ENCODE data around the gene LYST.

The LYST gene

GRCh38 chr1:235730007-235730406 lies 136.7 kb downstream of the LYST start:
- peaks cover 5 to 6% of the 10 kb centered on the region in 2 donors for H3K36me3 ChIP-seq (ENCODE audit: control insufficient read depth in 1 of 2, insufficient read depth in 2 of 2, low read length in 2 of 2)

GRCh38 chr1:235726557-235726956 lies 140.1 kb downstream of the LYST start:
- Histone ChIP-seq H3K36me3 (ENCODE audit: control insufficient read depth in 1 of 2, insufficient read depth in 2 of 2, low read length in 2 of 2) (peaks cover 14 to 20% of the 10 kb centered on the region in 2 donors), H3K4me1 (ENCODE audit: control insufficient read depth in 1 of 2, insufficient read depth in 2 of 2, low read length in 2 of 2) (peaks cover 0 to 5% of the 10 kb centered on the region in 2 donors), H3K27ac (ENCODE audit: low read depth, low read length) (no peak overlapping the region), H3K27me3 (ENCODE audit: control insufficient read depth in 1 of 2, insufficient read depth in 2 of 2, low read length in 2 of 2) (no peaks in the 10 kb centered on the region), H3K9ac (ENCODE audit: low read depth in 1 of 2, low read length in 2 of 2) (no peak overlapping the region), H3K4me3 (ENCODE audit: low read depth in 1 of 2, low read length in 2 of 2) (no peak overlapping the region), H3K9me3 (ENCODE audit: control insufficient read depth in 1 of 2, low read length in 2 of 2) (no peaks in the 10 kb centered on the region)

More at GRCh38 chr1:235730007-235730406, 136.7 kb downstream of the LYST start:
- no peak overlapping the region for H3K4me3 ChIP-seq (ENCODE audit: low read depth in 1 of 2, low read length in 2 of 2)
- no peaks in the 10 kb centered on the region for H3K27me3 ChIP-seq (ENCODE audit: control insufficient read depth in 1 of 2, insufficient read depth in 2 of 2, low read length in 2 of 2)
- H3K4me1 ChIP-seq (ENCODE audit: control insufficient read depth in 1 of 2, insufficient read depth in 2 of 2, low read length in 2 of 2) = no peaks in the 10 kb centered on the region
- H3K9me3 ChIP-seq (ENCODE audit: control insufficient read depth in 1 of 2, low read length in 2 of 2) = no peaks in the 10 kb centered on the region
- H3K9ac ChIP-seq (ENCODE audit: low read depth in 1 of 2, low read length in 2 of 2) = no peak overlapping the region
- no peak overlapping the region for H3K27ac ChIP-seq (ENCODE audit: low read depth, low read length)

GRCh38 chr1:235725434-235725833 lies 141.3 kb downstream of the LYST start:
- no peaks in the 10 kb centered on the region for H3K27me3 ChIP-seq (ENCODE audit: control insufficient read depth in 1 of 2, insufficient read depth in 2 of 2, low read length in 2 of 2)
- no peak overlapping the region for H3K4me3 ChIP-seq (ENCODE audit: low read depth in 1 of 2, low read length in 2 of 2)
- H3K27ac ChIP-seq (ENCODE audit: low read depth, low read length) = no peak overlapping the region
- peaks cover 19 to 20% of the 10 kb centered on the region in 2 donors for H3K36me3 ChIP-seq (ENCODE audit: control insufficient read depth in 1 of 2, insufficient read depth in 2 of 2, low read length in 2 of 2)
- no peak overlapping the region for H3K9ac ChIP-seq (ENCODE audit: low read depth in 1 of 2, low read length in 2 of 2)
- H3K9me3 ChIP-seq (ENCODE audit: control insufficient read depth in 1 of 2, low read length in 2 of 2) = no peaks in the 10 kb centered on the region
- H3K4me1 ChIP-seq (ENCODE audit: control insufficient read depth in 1 of 2, insufficient read depth in 2 of 2, low read length in 2 of 2) = peaks cover 0 to 5% of the 10 kb centered on the region in 2 donors

- Histone ChIP-seq H3K36me3 (ENCODE audit: control insufficient read depth in 1 of 2, insufficient read depth in 2 of 2, low read length in 2 of 2) (peaks cover 20 to 23% of the 10 kb centered on the region in 2 donors), H3K27ac (ENCODE audit: low read depth, low read length) (no peak overlapping the region), H3K4me3 (ENCODE audit: low read depth in 1 of 2, low read length in 2 of 2) (no peak overlapping the region), H3K9me3 (ENCODE audit: control insufficient read depth in 1 of 2, low read length in 2 of 2) (no peaks in the 10 kb centered on the region), H3K27me3 (ENCODE audit: control insufficient read depth in 1 of 2, insufficient read depth in 2 of 2, low read length in 2 of 2) (no peaks in the 10 kb centered on the region), H3K9ac (ENCODE audit: low read depth in 1 of 2, low read length in 2 of 2) (no peak overlapping the region), H3K4me1 (ENCODE audit: control insufficient read depth in 1 of 2, insufficient read depth in 2 of 2, low read length in 2 of 2) (peaks cover 0 to 5% of the 10 kb centered on the region in 2 donors)
Measured at GRCh38 chr1:235724730-235725129, 142.0 kb downstream of the LYST start.

- no peaks in the 10 kb centered on the region for H3K27me3 ChIP-seq (ENCODE audit: control insufficient read depth in 1 of 2, insufficient read depth in 2 of 2, low read length in 2 of 2)
- no peak overlapping the region for H3K9ac ChIP-seq (ENCODE audit: low read depth in 1 of 2, low read length in 2 of 2)
- H3K27ac ChIP-seq (ENCODE audit: low read depth, low read length) = no peak overlapping the region
- H3K4me3 ChIP-seq (ENCODE audit: low read depth in 1 of 2, low read length in 2 of 2) = no peak overlapping the region
- peaks cover 15 to 19% of the 10 kb centered on the region in 2 donors for H3K36me3 ChIP-seq (ENCODE audit: control insufficient read depth in 1 of 2, insufficient read depth in 2 of 2, low read length in 2 of 2)
- no peaks in the 10 kb centered on the region for H3K9me3 ChIP-seq (ENCODE audit: control insufficient read depth in 1 of 2, low read length in 2 of 2)
- H3K4me1 ChIP-seq (ENCODE audit: control insufficient read depth in 1 of 2, insufficient read depth in 2 of 2, low read length in 2 of 2) = peaks cover 0 to 5% of the 10 kb centered on the region in 2 donors
Measured at GRCh38 chr1:235722858-235723257, 143.8 kb downstream of the LYST start.

GRCh38 chr1:235721982-235722381 lies 144.7 kb downstream of the LYST start:
- H3K27ac ChIP-seq (ENCODE audit: low read depth, low read length) = no peak overlapping the region
- no peaks in the 10 kb centered on the region for H3K9me3 ChIP-seq (ENCODE audit: control insufficient read depth in 1 of 2, low read length in 2 of 2)
- peaks cover 0 to 5% of the 10 kb centered on the region in 2 donors for H3K4me1 ChIP-seq (ENCODE audit: control insufficient read depth in 1 of 2, insufficient read depth in 2 of 2, low read length in 2 of 2)
- H3K36me3 ChIP-seq (ENCODE audit: control insufficient read depth in 1 of 2, insufficient read depth in 2 of 2, low read length in 2 of 2) = peaks cover 15 to 24% of the 10 kb centered on the region in 2 donors
- no peaks in the 10 kb centered on the region for H3K27me3 ChIP-seq (ENCODE audit: control insufficient read depth in 1 of 2, insufficient read depth in 2 of 2, low read length in 2 of 2)
- H3K9ac ChIP-seq (ENCODE audit: low read depth in 1 of 2, low read length in 2 of 2) = no peak overlapping the region
- H3K4me3 ChIP-seq (ENCODE audit: low read depth in 1 of 2, low read length in 2 of 2) = no peak overlapping the region

- H3K9me3 ChIP-seq (ENCODE audit: control insufficient read depth in 1 of 2, low read length in 2 of 2) = no peaks in the 10 kb centered on the region
- no peak overlapping the region for H3K4me3 ChIP-seq (ENCODE audit: low read depth in 1 of 2, low read length in 2 of 2)
- H3K27ac ChIP-seq (ENCODE audit: low read depth, low read length) = no peak overlapping the region
- no peak overlapping the region for H3K9ac ChIP-seq (ENCODE audit: low read depth in 1 of 2, low read length in 2 of 2)
- H3K36me3 ChIP-seq (ENCODE audit: control insufficient read depth in 1 of 2, insufficient read depth in 2 of 2, low read length in 2 of 2) = peaks cover 15 to 24% of the 10 kb centered on the region in 2 donors
- peaks cover 0 to 5% of the 10 kb centered on the region in 2 donors for H3K4me1 ChIP-seq (ENCODE audit: control insufficient read depth in 1 of 2, insufficient read depth in 2 of 2, low read length in 2 of 2)
- H3K27me3 ChIP-seq (ENCODE audit: control insufficient read depth in 1 of 2, insufficient read depth in 2 of 2, low read length in 2 of 2) = no peaks in the 10 kb centered on the region
Measured at GRCh38 chr1:235720544-235720943, 146.2 kb downstream of the LYST start.

- Histone ChIP-seq H3K27ac (ENCODE audit: low read depth, low read length) (no peak overlapping the region), H3K4me1 (ENCODE audit: control insufficient read depth in 1 of 2, insufficient read depth in 2 of 2, low read length in 2 of 2) (no peaks in the 10 kb centered on the region), H3K9ac (ENCODE audit: low read depth in 1 of 2, low read length in 2 of 2) (no peak overlapping the region), H3K4me3 (ENCODE audit: low read depth in 1 of 2, low read length in 2 of 2) (no peak overlapping the region), H3K36me3 (ENCODE audit: control insufficient read depth in 1 of 2, insufficient read depth in 2 of 2, low read length in 2 of 2) (peaks cover 5 to 6% of the 10 kb centered on the region in 2 donors), H3K27me3 (ENCODE audit: control insufficient read depth in 1 of 2, insufficient read depth in 2 of 2, low read length in 2 of 2) (no peaks in the 10 kb centered on the region), H3K9me3 (ENCODE audit: control insufficient read depth in 1 of 2, low read length in 2 of 2) (no peaks in the 10 kb centered on the region)
Measured at GRCh38 chr1:235714205-235714897, 152.4 kb downstream of the LYST start.

GRCh38 chr1:235712812-235713211 lies 153.9 kb downstream of the LYST start:
- Histone ChIP-seq H3K9me3 (ENCODE audit: control insufficient read depth in 1 of 2, low read length in 2 of 2) (no peaks in the 10 kb centered on the region), H3K4me3 (ENCODE audit: low read depth in 1 of 2, low read length in 2 of 2) (no peak overlapping the region), H3K27ac (ENCODE audit: low read depth, low read length) (no peak overlapping the region), H3K27me3 (ENCODE audit: control insufficient read depth in 1 of 2, insufficient read depth in 2 of 2, low read length in 2 of 2) (no peaks in the 10 kb centered on the region), H3K36me3 (ENCODE audit: control insufficient read depth in 1 of 2, insufficient read depth in 2 of 2, low read length in 2 of 2) (peaks cover 5 to 6% of the 10 kb centered on the region in 2 donors), H3K4me1 (ENCODE audit: control insufficient read depth in 1 of 2, insufficient read depth in 2 of 2, low read length in 2 of 2) (no peaks in the 10 kb centered on the region), H3K9ac (ENCODE audit: low read depth in 1 of 2, low read length in 2 of 2) (no peak overlapping the region)

- H3K27ac ChIP-seq (ENCODE audit: low read depth, low read length) = no peak overlapping the region
- peaks cover 5 to 6% of the 10 kb centered on the region in 2 donors for H3K36me3 ChIP-seq (ENCODE audit: control insufficient read depth in 1 of 2, insufficient read depth in 2 of 2, low read length in 2 of 2)
Measured at GRCh38 chr1:235710687-235711086, 156.0 kb downstream of the LYST start.

More at GRCh38 chr1:235710687-235711086, 156.0 kb downstream of the LYST start:
- no peak overlapping the region for H3K4me3 ChIP-seq (ENCODE audit: low read depth in 1 of 2, low read length in 2 of 2)
- no peaks in the 10 kb centered on the region for H3K4me1 ChIP-seq (ENCODE audit: control insufficient read depth in 1 of 2, insufficient read depth in 2 of 2, low read length in 2 of 2)
- H3K9me3 ChIP-seq (ENCODE audit: control insufficient read depth in 1 of 2, low read length in 2 of 2) = no peaks in the 10 kb centered on the region
- H3K27me3 ChIP-seq (ENCODE audit: control insufficient read depth in 1 of 2, insufficient read depth in 2 of 2, low read length in 2 of 2) = no peaks in the 10 kb centered on the region
- no peak overlapping the region for H3K9ac ChIP-seq (ENCODE audit: low read depth in 1 of 2, low read length in 2 of 2)
